NOMO-1 (cell line): ENCODE data around the gene IL1RAPL1.
"Not testable (repeated sequence)": the region's sequence is repeated elsewhere in the genome, so short reads cannot be mapped to it uniquely, and the experiment has no call there.

Source experiments
- DNase-seq, 2 experiments: peaks; one replicate each; lab custom pipeline; 2025; ENCODE audit not compliant: unreplicated experiment in 2 of 2; lab: John Stamatoyannopoulos, UW

The IL1RAPL1 gene

DNA sequence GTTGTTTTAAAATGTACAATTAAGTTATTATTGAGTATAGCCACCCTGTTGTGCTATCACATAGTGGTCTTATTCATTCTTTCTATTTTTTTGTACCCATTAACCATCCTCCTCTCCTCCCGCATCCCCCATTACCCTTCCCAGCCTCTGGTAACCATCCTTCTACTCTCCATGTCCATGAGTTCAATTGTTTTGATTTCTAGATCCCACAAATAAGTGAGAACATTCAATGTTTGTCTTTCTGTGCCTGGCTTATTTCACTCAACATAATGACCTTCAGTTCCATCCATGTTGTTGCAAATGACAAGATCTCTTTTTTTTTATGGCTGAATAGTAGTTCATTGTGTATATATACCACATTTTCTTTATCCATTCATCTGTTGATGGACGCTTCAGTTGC is 179.3 kb downstream of the IL1RAPL1 start:
- not testable (repeated sequence) for DNase-seq

DNA sequence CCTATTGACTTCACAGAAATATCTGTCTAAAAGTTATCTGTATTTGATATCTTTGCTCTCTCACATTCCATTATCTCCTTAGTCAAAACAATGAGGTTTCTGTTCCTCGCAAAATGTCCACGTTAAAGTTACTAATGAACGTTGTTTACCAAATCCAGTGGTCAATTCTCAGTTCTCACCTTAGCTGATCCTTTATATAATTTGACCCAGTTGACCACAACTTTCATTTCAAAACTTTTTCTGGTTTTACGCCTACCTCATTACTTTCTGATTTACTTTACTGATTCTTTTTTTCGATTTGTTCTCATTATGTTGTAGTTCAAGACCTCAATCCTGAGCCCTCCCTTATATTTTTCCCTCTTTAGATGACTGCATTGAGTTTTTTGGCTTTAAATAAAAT is 186.6 kb downstream of the IL1RAPL1 start:
- no peak for DNase-seq

DNA sequence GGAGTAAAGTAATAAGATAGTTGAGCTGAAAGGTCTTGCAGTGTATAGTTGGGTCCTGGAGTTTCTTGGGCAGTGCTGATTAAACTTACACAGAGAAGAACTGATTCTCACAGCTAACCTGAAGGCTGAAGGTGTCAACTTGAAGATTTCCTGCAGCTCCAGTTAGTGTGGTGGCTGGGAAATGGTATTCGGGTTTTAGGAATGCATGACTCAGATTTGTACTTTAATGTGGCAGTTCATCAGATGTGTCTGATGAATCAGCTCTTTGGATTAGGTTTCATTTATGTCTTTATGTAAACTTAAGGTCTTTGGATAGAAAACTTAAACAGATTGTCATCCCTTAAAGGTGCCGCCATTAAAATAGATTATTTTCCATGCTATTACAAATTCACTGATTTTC is 200.0 kb downstream of the IL1RAPL1 start:
- no peak for DNase-seq

DNA sequence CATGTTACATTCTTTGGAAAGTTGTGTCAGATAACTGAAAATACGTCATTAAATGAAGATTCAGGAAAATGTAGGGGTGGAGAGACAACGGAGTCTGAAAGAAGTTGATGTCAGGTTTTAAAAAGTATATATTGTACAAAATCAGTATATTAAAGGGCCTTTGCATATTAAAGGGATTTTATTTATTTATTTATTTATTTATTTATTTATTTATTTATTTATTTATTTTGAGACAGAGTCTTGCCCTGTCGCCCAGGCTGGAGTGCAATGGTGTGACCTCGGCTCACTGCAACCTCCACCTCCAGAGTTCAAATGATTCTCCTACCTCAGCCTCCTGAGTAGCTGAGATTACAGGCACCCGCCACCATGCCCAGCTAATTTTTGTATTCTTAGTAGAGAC is 213.4 kb downstream of the IL1RAPL1 start:
- DNase-seq, result not testable (repeated sequence)

DNA sequence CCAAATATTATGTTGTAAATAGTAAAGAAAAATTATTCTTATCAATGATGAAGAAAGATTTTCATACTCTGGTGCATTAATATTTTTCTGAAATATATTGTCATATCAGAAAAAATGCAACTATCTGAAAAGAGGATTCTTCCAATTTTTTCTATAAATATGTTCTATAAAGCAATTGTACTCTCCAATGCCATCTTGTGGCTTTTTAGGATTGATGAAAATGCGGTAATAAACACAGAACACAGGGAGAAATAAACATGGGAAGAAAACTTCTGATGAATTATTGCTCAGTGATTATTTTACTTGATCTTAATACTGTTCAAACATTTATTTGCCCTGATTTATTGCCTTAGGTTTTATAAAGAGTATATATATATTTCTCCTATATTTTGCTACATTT is 215.4 kb downstream of the IL1RAPL1 start:
- no peak for DNase-seq

DNA sequence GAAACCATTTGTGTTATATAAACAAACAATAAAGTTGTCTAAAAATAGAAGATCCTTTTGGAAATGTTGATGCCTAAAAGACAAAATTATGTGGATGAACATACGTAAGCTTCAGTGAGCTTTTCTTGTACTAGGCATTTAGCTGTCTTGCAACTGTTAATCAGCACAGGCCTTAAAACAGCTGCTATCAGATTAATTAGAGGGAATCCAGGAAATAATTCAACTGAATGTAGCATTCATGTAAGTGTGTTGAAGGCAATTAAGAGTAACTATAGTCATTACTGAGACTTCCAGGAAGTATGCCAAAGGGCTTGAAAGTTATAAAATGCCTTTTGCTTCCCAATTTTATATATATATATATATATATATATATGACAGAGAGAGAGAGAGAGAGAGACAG is 248.7 kb downstream of the IL1RAPL1 start:
- DNase-seq, result no peak

DNA sequence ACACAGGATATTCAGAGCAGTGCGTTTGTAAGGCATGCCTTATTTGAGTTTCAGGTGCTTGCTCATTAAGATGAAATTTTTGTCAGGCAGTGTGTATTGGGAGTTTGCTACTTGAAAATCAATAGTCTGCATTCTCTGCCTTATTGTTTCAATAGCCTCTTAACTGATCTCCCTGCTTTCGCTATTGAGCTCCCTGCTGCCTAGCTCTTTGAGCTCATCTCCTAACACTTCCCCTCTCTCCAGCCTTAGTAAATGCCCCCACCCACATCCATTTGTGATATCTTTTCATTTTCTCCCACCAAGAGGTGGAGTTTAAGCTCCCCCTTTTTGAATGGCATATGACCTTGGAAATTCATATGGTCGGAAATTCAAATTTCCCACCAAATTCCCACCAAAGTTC is 256.6 kb downstream of the IL1RAPL1 start:
- no peak for DNase-seq

DNA sequence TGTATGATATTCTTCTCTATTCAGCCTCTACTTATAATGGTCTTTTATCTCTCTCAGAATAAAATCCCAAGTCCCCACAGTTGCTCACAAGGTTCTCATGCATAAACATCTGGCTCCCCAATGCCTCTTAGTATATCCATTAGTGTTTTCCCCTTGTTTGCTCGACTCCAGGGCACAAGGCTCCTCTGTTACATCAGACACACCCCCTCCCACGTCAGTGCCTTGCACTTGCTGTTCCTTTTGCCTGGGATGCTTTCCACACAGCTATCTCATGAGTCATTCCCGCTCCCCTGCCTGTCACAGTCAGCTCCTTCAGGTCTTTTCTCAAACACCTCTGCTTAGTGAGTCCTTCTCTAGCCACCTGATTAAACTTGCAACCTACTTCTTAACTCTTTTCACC is 260.2 kb downstream of the IL1RAPL1 start:
- DNase-seq, result no peak

DNA sequence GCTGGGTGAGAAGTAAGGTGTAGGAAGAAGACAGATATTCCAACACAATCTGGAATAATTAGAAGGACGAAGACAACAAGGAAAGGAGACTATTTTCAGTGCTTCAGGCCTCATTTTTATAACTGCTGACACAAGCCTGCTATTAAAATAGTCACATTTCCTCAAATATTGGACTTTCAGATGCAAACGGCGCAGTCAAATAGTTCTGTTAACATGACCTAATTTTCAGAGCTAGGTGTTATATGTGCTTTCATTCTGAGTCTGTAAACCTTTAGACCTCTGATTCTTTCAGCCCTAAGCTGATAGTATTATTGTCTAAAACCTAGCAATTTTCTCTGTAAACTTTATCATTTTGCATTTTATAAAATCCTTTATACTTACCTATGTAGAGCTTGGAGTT is 261.5 kb downstream of the IL1RAPL1 start:
- DNase-seq, result no peak

DNA sequence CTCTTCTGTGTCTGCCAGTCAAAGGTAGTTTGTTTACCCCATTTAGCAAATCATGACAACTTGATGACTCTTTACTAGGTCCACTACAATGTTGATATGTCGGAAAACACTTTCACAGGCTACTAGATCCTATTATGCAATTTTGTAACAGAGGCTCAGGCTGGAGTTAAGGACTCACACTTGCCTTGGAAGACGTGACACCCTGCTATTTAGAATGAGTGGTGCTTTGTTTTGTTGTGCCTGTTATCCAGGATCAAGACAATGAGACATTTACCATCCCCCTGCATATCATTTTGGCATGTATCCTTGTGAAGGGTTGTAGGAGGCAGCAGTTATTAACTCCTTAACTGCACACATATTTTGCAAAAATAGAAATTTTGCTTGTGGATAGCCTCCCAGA is 263.7 kb downstream of the IL1RAPL1 start:
- no peak for DNase-seq

DNA sequence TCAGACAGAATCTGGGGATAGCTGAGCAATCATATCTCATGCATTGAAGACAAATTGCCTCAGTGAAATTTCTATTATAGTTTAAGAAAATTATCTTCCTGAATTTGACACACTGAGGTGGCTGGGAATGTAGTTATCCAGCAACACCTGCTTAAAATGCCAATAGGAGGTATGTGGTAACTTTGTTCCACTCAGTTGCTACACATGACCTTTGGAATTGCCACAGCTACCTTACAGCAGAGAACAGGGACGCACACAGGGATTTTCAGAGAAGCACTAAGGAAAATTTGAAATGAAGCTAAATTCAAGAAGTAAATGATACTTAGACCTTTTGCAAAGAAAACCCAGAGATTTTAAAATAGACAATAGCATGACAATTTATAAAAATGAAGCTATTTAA is 264.6 kb downstream of the IL1RAPL1 start:
- DNase-seq, result no peak

DNA sequence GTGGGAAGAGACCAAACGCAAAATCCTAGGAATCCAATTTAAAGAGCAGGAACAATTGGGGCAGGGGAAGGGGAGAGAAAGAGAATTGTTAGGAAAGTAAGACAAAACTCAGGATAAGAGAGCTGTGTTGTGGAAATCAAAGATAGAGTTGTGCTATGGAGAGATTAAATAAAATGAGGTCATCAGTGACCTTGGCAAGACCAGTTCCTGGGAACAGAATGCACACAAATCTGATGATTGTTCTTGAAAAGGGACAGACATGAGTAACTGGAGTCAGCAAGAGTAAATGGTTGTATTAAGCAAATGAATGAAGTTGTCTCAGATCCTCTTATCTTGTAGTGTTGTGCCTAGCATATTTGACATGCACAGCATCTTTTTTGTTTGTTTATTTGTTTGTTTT is 267.4 kb downstream of the IL1RAPL1 start:
- DNase-seq, result no peak

DNA sequence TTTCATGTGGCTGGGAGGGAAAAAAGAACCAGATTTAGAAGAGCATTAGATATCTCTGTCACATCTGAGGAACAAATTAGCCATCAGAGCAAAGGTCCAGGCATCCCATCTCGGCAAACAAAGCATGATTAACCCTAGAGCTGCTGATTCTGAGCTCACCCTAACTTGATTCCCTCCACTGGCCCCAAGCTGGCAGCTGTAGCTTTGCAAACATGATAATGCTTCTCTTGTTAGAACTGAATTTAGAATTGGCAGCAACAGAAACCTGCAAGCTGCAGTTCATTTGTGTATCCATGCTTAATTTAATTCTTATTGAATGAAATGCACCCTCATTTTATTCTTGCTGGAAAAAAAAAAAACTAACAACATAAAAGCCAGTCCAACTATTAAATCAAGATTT is 289.2 kb downstream of the IL1RAPL1 start:
- DNase-seq, result no peak

DNA sequence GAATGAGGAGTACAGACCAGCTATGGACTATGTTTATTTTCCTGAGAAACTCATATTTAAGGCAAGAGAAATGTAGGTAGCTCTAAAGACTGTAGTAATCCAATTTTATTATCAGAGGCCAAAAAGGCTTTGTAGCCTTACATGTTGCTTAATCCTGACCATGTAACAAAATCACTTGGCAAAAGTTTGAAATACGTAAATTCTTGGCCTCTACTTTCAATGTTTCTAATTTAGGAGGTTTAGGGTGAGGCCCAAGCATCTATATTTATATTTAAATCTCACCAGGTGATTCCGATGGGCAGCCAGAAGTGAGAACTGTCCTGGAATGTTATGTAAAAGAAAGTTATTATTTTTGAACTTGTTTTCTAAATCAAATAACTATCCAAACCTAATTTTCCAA is 289.7 kb downstream of the IL1RAPL1 start:
- no peak for DNase-seq

DNA sequence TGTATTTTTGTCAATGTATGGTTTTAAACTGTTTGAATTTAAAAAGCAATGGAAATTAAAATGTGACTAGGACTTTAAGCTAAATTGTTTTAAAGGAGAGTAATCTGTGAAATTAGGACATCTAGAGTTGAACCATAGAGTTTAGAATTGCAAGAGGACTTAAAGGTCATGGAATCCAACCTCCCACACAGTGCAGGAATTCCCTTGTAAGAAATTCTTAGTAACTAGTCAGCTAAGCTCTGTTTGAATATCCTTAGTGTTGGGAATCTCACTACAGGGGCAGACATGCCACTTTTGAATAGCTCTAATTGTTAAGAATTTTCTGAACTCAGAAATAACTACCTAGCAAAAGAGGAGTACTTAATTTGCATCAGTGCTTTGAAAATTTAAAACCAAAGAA is 292.9 kb downstream of the IL1RAPL1 start:
- DNase-seq, result no peak

DNA sequence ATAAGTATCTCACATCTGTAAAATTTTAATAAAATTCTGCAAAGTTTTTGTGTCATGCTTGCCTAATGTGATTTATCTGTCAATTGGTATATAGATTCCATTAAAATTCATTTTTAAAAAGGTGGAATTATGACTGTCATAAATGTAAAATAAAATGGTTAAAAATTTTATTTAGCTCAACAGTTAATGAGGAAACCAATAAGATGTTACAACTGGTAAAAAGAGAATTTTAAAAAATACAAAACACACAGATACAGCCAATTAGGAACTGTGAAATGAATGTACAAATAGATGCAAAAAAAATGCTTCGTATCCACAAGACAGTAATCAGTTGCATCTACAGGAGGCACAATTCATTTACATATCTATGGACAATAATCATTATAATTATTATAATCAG is 297.6 kb downstream of the IL1RAPL1 start:
- no peak for DNase-seq

DNA sequence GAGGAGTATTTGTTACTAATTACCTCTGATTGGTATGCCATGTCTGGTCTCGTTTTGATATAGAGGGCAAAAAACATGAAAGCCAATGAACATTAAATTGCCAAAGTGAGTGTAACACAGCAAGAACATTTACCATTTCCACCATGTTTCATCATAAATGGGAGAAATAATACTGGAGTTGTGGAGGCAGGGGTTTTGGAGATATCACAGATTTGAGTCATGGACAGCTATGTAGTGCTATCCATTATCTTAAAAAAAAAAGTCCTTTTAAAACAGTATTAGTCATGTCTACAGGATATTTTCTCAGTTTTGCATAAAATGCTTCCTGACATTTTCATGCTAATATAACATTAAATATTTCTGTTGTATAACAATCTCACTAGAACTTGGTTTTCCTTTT is 301.2 kb downstream of the IL1RAPL1 start:
- no peak for DNase-seq

DNA sequence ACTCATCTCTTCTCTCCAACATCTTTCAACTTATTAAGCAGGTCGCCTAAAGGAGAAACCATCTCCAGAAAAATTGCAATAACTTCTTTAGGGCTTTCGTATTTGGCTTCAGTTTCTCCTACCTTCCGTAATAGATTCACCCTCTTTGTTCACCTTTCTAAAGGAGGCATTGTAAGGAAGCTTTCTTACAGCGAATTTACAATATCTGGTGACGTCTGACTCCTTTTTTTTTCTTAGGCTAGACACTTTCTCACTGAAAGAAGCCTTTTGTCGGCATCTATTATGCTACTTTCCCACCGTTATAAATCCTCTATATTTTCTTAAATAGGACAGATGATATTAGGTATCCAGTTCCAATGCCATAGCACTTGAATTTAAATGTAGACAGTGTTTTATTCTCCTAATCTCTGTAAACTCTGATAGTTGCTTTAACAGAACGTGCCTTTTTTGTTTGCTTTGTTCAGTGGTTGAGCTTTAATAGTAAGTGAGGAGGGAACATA is 302.4 kb downstream of the IL1RAPL1 start:
- no peak for DNase-seq

DNA sequence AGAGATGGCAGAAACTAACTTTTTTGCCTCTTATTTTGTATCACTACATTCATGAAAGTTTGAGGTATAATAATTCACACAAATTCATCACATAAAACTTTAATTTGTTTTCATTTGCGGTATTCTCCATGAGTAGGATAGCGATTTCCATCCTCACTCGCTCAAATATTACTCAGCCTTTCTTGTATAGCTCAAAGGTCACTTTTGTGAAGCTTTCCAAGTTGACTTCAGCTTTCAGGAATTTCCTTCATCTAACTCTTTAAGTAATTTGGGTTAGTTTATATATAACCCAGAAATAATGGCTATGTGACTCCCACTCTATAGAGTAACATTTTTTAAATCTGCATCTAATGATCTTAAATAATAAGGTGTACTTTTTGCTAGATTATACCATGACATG is 314.4 kb downstream of the IL1RAPL1 start:
- no peak for DNase-seq

DNA sequence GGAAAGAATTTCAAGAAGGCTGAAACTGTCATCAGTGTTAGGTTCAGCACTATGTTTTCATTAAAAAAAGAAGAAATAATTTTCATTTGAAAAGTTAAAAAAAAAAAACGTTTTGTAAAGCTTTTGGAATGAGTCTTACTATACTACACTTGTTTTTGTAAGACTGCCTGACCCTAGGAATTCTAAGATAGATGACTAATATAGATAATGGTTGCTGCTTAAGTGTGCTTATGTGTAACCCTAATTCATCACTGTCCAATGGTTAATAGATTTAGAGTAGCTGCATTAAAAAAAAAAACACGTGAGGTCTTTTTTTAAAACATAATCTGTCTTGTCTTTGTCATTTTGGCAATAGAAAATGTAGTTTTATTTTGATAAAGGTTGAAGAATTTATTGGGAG is 323.2 kb downstream of the IL1RAPL1 start:
- DNase-seq, result no peak

DNA sequence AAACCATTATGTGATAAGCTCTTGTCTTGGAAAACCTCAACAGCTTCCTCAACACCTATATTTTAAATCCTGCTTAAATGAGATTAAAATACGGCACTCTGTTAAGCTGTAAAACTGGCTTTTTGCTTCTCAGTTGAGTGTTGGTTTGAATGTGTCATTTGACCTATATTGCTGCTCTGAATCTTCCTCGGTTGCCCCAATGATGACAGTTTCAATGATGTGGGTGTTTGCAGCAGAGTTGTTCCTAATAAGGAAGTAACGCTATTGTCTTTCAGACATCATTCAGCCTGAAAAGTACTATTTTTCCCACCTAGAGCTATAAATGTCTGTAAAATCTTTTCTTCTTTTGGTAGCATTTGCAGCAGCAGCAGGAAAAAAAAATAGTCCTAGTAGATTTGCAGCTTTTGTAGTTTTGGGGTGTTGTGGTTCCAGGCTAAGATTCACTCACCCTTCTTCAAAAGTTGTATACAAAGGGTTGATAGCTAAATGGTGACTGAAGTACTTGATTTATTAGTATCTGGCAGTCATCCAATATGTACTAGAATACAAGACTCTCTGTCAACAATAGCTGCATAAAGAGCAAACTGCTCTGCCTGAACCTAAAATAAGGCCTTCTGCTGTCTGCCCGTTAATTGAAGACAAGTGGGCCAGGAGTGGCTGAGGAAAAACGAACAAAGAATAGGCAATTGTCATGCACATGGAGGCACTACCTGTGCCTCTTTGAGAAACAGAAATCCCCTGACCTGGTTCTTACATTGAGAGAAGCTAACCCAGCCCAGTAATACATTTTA is 333.1 kb downstream of the IL1RAPL1 start:
- DNase-seq, result no peak

DNA sequence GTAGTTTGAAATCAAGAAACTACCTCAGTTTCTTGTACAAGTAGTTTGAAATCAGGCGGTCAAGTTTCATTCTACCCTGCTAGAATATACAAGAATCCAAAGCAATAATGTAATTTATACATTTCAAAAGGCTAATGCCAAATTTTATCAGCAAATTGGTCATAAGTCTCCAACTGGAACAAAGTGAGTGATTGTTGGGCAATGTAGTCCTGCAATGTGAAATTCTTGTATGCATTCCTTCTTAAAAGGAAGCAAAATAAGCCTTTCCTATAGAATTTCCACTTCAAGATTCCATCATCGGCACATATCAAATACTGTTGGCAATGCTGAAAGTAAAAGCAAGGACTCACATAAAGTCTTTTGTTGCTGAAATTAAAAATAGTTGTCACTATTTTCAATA is 334.9 kb downstream of the IL1RAPL1 start:
- DNase-seq, result no peak

DNA sequence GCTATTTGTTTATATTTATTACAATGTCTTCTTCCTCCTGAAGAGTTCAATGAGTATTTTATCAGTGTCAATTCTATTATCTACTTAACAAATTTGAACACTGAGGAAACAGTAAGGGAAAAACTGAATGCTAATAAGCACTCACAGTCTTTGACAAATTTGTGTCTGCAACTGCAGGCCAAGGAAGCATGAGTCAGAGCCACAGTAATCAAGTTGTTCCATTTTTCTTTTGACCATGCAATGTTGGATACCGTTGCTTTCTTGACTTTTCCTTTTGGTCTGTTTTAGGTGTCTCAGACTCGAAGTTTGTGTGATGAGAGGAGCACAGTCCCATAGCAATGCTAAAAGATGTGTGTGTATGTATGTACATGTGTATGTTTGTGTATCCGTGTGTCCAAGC is 359.6 kb downstream of the IL1RAPL1 start:
- DNase-seq, result no peak
